ENCODE results near the gene CNTNAP3.
"Not testable (repeated sequence)": the region's sequence is repeated elsewhere in the genome, so short reads cannot be mapped to it uniquely, and the experiment has no call there.

Gene CNTNAP3

DNA sequence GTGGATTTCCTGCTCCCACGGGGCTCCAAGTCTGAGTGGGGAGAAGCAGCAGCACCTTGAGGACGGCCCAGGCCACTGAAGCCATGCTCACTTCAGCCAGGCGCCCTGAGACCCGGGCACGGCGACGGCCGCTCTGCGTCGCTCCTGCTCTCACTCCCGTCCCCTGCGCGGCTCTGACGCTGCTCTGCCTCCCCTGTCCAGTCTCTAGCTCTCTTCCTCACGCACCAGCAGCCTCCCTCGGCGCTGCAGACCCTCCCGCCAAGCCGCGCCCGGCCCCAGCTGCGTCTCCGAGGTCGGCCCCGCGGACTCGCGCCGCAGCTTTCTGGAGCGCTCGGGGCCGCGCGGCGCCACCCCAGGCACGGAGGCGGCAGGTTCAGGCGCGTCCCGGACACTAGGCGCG is at the start of gene CNTNAP3:
Gene CNTNAP3, minus strand, starts transcription at position 188 of the 400 bp plus-strand sequence. Its CDS starts 103 bp downstream, at position 85.
- not testable (repeated sequence) for DNase-seq

DNA sequence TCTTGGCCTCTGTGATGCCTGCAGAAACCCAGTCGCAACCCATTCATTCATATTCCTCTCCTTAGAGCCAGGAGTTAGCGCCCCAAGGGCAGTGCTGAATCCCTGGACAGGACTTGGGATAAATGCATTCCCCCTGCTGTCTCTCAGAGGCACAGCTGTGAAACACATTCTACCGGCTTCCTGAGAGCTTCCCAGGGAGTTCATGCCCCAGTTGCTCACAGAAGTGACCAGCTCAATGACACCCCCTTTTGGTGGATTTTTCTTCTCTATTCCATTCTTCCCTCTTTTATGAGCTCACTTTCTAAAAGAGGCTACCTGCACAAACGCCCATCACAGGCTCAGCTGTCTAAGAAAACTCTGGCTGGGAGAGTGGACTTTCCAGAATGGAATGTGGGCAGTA is 8.0 kb downstream of the CNTNAP3 start:
- DNase-seq = not testable (repeated sequence)

DNA sequence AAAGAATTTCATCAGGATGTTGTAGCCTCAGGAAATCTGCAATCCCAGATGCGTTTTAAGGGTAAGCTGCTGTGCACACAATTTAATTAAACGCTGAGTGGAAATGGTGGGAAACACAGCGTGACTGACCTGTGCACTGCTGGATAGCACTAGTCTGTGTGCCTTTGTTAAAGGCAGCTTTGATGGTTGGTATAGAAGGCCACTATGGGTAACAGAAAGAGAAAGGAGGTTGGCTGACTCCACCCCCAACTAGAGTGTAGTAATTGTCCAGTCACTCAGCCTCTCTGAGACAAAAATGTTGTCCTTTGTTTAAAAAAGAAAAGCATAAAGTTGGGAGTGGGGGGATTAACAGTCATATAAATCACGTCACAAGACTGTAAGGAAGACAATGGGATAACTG is 45.5 kb downstream of the CNTNAP3 start:
- DNase-seq = not testable (repeated sequence)

GRCh38 chr9:39232130-39232991 is 55.6 kb downstream of the CNTNAP3 start:
- not testable (repeated sequence) for DNase-seq

DNA sequence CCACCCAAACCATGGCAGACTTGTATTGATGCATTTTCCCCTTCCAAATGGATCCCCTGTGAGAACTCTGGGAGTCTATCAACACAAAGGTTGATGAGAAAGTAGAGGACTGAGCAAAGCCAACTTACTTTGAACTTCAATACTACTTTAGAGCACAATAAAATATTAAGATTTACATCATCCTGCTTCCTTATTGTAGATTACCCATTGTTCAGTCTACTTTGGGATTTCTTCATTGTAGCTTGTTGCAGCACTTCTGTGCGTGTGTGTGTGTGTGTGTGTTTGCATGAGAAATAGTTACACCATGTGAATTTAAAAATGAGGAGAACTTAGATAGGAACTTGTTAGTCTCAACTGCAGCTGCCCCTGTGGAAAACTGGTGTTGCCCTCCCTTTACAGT is 72.0 kb downstream of the CNTNAP3 start:
- not testable (repeated sequence) for DNase-seq

GRCh38 chr9:39209773-39210172 is 78.2 kb downstream of the CNTNAP3 start:
- DNase-seq = not testable (repeated sequence)

DNA sequence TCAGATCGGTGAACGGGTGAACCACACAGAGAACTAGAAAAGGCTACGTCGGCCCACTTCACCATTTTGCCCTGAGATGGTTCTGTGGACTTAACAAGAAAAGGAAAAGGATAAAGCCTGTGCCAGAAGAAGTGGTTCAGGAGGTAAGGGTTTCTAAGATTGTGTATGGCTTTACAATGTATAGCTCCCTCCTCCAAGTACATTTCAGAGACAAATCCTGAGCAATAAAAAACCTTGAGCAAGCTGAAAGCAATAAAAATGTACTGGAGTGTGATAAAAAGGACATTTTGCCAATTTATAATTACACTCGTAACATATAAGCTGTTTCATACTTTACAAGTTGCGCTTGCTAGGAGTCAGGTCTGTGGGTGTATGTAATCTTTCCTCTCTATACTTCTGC is 81.3 kb downstream of the CNTNAP3 start:
- not testable (repeated sequence) for DNase-seq

GRCh38 chr9:39205842-39206241 is 82.1 kb downstream of the CNTNAP3 start:
- not testable (repeated sequence) for DNase-seq

- not testable (repeated sequence) for DNase-seq
Observed at GRCh38 chr9:39200412-39200811, 87.6 kb downstream of the CNTNAP3 start.

DNA sequence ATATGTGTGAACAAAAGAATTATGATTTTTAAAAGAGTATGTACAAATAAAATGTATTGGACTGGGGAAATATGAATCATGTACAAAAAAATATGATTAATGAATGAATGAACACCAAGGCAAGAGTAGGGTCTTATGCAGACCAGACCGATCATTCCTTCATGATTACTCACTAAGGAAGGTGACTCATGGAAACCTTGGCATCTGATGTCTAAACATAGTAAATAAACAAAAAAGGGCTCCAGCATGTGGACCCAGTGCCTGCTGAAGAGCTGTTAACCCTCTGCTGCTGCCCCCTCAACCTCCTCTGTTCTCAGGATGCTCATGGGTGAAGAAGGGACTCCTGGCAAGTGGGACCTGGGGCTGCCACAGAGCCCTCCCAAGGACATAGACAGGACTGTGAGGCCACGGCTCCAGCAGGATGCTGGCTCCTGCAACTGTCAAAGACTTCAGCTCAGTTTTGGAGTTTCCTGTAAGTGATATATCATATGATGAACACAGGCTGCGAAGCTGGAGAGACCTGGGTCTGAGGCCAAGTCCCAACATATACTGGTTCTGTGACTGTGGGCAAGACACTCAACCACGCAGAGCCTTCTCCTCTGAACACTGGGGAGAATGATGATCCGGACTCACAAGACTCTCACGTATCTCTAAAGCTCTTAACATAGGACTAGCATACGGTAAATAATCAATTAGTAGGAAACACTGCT is 89.8 kb downstream of the CNTNAP3 start:
- DNase-seq = not testable (repeated sequence)

DNA sequence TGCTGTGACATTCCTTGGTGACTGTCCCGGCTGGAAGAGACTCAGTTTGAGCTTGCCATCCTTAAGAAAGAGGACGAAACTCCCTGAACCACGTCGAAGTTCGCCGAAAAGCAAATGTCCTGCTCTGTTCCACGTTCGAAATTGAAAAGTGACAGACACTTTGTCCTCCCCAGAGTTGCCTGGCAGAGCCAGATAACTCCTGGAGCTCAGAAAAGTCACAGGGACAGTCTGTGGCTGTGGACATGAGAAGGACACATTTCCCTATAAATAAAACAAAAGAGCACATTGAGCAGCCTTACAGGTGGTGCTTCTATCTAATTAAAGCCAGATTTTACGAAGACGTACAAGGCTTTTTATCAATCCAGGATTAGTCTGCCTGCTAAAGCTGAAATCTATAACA is 116.6 kb downstream of the CNTNAP3 start:
- not testable (repeated sequence) for DNase-seq

DNA sequence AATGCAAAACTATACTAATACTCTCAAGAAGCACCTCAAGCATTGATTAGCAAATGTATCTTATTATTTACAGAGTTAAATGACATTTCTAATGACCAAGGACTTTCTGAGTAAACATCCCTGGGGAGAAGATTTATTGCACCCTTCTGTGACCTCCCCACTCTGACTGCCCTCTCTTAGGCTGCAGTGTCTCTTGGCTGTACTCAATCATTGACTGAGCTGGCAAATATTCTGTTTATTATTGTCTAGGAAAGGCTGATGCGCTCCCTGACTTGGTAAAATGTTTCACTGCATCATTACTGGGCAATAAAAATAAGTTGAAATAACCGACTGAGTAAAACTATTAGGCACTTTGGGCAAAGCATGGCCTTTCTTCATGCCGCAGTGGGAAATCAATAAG is 130.3 kb downstream of the CNTNAP3 start:
- DNase-seq = not testable (repeated sequence)

GRCh38 chr9:39132826-39133552 is 155.0 kb downstream of the CNTNAP3 start:
- DNase-seq = not testable (repeated sequence)

DNA sequence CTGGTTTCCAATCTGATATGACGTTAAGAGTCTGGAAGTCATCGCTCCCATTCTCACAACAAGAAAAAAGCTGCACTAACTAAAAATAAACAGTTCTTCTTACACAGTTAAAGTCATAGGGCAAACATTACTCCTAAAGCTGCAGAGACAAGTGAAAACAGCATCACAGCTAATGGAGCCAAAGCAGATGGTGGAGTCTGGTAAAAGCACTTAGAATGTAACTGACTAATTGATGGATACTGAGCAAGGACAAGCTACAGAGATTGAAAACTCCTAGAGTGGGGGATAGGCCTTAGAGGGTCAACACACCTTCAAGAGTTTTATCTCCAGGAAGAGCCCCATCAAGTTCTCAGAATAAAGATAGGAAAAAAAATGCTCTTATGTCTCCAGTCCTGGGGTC is 166.6 kb downstream of the CNTNAP3 start:
- DNase-seq = not testable (repeated sequence)

- not testable (repeated sequence) for DNase-seq
Observed at GRCh38 chr9:39111746-39112145, 176.2 kb downstream of the CNTNAP3 start.

DNA sequence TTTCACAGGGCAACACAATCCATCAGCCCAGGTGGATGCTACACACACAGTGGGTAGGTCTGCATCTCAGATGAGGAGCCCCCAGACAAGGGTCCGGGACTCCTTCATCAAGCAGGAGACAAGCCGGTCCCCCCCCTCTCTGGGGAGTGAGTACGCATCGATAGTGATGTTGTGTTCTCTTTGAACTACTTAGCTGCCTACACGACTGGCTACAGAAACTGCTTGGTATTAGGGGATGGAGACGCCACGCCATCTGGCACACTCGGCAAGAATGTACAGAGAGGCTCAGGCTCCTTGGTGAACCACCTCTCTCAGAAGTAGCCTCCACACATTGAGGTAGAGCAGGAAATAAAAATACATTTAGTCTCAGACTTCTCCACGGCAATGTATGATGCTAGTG is 179.8 kb downstream of the CNTNAP3 start:
- DNase-seq = no peak

- not testable (repeated sequence) for DNase-seq
Observed at GRCh38 chr9:39097208-39097607, 190.8 kb downstream of the CNTNAP3 start.

- not testable (repeated sequence) for DNase-seq
Observed at GRCh38 chr9:39085311-39085710, 202.7 kb downstream of the CNTNAP3 start.

DNA sequence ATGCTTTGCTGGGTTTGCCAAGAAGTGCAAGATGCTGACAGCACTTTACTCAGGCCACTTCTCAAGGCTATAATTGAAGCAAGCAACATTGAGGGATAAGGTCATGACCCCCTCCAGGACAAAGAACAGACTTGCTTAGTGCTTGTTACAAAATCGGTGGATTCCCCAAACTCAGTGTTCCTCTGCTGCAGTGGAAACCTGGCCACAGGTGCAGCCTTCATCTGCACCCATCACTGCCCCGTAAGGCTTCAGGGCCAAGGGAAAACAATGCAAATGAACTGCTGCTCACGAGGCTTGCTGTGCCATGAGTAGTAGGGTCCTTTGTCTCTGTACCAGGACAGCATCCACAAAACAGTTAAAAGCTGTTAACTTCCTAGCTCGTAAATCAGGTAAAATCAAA is 205.4 kb downstream of the CNTNAP3 start:
- DNase-seq = not testable (repeated sequence)

GRCh38 chr9:39080081-39080480 is 207.9 kb downstream of the CNTNAP3 start:
- DNase-seq = not testable (repeated sequence)

DNA sequence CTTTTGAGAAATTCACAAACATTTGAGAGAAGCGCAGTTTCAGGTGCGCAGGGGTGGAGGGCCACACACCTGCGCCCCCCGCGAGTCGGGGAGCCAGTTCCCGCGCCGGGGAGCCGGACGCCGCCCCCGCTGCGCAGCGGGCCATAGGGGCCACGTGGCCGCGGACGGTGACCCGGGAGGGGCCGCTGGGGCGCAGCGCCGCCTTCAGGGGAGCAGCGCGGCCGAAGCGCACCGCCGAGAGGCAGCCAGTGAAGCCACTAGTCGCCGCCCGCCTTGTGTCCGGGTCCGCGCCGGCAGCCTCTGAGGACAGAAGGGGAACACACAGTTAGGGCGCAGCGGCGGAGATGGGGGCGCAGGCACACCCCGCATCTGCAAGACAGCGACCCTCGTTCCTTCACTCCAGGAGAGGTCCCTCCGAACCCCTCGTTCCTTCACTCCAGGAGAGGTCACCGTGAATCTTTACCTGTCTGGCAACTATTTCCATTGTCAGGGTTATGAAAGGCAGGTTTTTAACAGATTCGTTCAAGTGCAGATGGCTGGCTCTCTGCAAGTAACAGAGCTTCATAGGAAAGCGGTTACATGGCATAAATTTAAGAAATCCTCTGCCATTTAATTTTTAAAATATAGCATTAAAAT is 209.2 kb downstream of the CNTNAP3 start:
- not testable (repeated sequence) for DNase-seq

DNA sequence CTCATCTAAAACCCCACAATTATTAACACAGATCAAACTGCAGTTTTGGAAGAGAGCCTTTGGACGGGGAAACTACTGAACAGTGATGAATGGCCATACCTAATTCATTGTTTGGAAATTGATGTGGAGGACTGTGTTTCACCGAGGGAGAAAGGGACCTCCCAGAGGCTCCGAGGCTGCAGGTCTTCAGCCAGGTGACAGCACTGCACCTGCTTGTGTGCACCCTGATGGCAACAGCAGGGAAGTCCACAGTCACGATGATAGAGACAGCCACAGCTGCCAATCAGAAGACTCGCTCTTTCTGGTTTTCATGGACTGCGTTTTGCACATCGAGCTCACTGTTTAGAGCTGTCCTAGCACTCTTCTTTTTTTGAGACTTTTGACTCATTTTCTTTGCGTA is 214.4 kb downstream of the CNTNAP3 start:
- DNase-seq = not testable (repeated sequence)

DNA sequence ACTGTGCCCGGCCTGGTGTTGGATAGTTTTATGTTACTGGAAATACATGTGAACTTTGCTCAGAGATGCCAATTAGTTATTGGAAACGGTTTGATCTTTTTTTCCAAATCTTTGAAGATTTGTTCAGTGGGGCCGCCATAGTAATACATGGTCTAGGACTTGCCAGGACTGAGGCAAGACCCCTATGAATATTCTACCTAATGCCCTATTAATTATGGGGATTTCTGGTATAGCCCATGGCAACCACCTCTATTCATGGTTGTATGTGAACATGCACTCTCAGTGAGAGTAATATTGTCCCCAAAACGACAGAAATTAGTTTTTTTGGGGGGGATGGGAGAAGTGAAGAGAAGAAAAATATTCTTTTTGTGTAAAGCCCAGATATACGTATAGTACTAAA is 220.3 kb downstream of the CNTNAP3 start:
- not testable (repeated sequence) for DNase-seq

All from GOT3 (cell line).